HG02885 (cell line): ENCODE data around the gene ARHGAP23.
"Not testable (repeated sequence)": the region's sequence is repeated elsewhere in the genome, so short reads cannot be mapped to it uniquely, and the experiment has no call there.

ENCODE experiments used
- ATAC-seq: cut with Tn5 transposase; IDR thresholded peaks from one replicate; pipeline ENCODE4 v1.9.1; 2021; ENCODE audit warnings: mild to moderate bottlenecking; ENCODE audit not compliant: unreplicated experiment, poor library complexity

Gene ARHGAP23

DNA sequence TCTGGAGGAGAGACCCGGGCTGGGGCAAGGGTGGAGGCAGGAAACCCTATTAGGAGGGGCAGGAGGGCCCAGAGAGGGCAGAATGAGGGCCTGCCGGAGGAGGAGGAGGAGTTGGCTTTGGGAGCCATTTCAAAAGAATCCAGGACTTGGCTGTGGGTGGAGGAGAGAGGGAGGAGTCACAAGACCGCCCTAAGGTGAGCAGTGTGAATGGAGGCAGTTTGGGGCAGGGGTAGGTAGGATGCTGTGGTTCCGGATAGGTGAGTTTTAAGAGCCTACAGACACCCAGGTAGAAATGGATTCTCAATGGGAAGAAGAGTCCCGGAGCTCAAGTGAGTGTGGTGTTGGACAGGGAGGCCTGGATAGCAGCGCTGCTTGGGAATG, 80.3 kb downstream of the ARHGAP23 start:
- ATAC-seq = no peak

- ATAC-seq = no peak
These were observed 80.9 kb downstream of the ARHGAP23 start for GRCh38 chr17:38508954-38509771.

- ATAC-seq = no peak
These were observed 81.6 kb downstream of the ARHGAP23 start for GRCh38 chr17:38509772-38510420.

- ATAC-seq = no peak
These were observed 82.3 kb downstream of the ARHGAP23 start for GRCh38 chr17:38510421-38511149.

DNA sequence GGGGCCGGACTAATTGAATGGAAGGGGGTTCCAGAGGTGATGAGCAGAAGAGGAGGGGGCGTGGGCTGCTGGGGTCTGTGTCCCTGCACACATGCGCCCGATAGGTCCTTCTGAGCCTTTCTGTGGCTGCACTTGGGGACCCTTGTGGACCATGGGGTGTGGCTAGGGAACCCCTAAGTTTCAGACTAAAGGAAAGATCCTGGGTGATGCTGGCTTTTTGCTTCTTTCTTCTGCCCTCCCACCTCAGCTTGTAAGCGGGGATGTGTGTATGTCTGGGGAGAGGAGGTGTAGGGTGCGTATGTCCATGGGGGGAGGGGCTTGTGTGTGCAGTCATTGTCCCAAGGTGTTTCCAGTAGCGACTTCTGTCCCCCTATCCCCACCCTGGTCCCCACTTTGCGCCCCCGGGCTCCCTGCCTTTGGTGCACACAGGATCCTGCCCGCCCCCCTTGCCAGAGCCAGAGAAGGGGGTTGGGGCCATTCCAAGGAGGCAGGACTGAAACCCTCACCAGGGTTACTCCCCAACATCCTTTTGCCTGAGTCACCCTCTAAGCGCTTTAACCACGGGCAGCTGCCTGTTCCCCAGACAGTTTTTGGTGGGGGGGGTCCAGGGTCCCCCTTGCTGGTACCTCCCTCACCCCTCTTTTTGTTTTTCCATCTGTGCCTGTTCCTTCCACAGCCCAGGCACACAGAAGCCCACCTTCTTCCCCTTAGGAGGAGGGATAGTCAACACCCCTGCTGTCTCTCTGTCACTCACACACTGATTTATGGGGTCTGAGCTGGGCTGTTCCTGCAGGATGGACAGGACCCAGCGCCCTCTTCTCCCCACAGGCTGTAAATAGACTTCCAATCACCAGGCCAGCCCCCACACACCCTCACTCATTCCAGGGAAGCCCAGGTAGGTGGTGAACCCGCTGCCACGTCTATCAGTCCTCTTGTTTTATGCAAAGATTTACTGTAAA, 83.2 kb downstream of the ARHGAP23 start:
- no peak for ATAC-seq

DNA sequence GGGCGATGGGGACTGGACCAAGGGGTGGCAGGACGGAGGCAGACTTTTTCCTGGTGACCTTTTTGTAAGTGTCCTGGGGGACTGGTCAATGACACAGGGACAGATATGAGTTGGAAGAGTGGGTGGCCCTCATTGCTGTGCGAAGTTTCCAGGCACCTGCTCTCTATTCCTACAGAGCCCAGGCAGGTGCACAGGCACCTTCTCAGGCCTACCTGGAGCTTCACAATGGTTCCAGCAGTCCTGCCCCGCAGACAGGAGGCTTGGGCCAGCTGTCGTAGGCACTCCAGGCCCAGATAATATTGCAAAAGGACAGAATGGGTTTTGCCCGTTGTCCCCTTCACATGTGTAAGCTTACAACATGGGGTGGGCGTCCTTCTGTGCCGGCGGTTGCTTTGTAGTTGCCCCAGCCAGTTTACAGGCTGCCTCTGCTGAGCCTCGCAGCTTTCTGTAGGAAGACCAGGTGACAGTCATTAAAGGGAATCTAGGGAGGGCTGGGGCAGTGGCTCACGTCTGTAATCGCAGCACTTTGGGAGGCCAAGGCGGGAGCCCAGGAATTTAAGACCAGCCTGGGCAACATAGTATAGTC, 84.3 kb downstream of the ARHGAP23 start:
- ATAC-seq = no peak

GRCh38 chr17:38526526-38526925, 98.3 kb downstream of the ARHGAP23 start:
- not testable (repeated sequence) for ATAC-seq

GRCh38 chr17:38528141-38528540, 99.9 kb downstream of the ARHGAP23 start:
- ATAC-seq = not testable (repeated sequence)

GRCh38 chr17:38530856-38531255, 102.6 kb downstream of the ARHGAP23 start:
- ATAC-seq = not testable (repeated sequence)

- not testable (repeated sequence) for ATAC-seq
These were observed 103.5 kb downstream of the ARHGAP23 start for GRCh38 chr17:38531761-38532160.

- ATAC-seq = no peak
These were observed 104.2 kb downstream of the ARHGAP23 start for GRCh38 chr17:38532451-38532850.

- ATAC-seq = no peak
These were observed 105.0 kb downstream of the ARHGAP23 start for GRCh38 chr17:38533241-38533640.

GRCh38 chr17:38533866-38534497, 105.7 kb downstream of the ARHGAP23 start:
- no peak for ATAC-seq

DNA sequence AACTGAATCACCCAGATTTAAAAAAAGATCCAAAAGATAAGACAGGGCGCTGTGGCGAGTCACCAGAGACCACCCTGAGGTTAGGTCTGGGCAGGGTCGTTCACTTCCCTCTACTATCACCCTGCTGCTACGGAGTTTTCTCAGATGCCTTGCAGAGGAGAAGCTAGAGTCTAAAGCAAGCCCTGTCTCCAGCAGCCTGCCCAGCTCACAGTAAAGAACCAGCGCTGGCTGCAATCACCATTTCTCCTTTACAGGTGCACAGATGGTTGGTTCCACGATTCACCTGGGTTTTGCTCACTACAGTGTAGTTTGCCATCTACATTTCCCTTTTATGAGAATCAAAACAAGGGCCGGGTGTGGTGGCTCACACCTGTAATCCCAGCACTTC, 106.2 kb downstream of the ARHGAP23 start:
- ATAC-seq = no peak

DNA sequence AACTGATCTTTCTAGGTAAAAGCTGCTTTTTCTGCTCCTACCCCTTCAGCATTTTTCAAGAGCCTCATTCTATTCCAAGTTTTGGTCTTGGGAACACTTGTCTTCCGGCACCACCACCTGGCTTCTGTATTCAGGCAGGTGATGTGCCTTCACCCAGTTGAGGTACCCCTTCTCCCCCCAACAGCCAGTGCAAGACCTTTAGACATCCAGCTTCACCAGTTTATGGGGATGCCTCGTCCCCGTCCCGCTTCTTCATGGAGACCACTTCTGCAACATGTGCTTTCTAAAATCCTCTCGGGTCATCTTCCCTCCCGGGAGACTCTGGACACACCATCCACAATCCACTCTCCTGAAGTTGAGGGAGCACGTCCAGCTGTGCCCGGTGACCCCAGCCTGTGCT, 107.6 kb downstream of the ARHGAP23 start:
- no peak for ATAC-seq

GRCh38 chr17:38536661-38537060, 108.4 kb downstream of the ARHGAP23 start:
- no peak for ATAC-seq

DNA sequence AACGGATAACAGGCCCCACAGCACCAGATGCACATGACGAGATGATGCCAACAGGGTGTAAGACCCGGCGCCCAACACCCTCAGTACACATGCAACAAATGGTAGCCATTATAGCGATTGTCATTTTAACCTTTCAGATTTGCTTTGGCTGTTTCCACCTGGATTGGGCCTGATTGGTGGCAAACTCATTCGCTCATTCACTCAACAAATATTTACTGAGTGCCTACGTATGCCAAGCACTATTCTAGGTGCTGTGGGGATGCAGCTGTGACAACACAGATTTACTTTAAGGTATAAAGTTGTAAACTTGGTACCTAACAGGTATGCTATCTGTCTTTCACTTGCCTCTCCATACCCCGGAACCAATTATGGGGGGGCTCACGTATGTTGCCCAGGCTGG, 110.6 kb downstream of the ARHGAP23 start:
- no peak for ATAC-seq

DNA sequence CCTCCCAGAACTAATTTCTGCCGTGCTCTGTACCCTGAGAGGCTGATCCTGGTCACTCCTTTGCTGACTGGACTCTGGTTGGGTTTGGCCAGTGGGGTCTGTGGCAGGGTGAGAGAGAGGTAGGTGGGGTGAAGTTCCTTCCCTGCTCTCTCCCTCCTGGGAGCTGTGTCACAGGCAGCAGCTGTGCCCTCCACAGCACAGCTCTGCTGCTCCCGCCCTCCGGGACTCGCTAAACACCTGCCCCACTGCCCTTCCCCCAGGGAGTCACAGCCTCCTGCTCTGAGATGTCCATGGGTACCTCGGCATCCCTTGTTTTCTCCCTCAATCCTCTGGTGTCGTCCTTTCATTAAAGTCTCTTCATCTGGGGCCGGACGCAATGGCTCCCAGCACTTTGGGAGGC, 111.1 kb downstream of the ARHGAP23 start:
- no peak for ATAC-seq

DNA sequence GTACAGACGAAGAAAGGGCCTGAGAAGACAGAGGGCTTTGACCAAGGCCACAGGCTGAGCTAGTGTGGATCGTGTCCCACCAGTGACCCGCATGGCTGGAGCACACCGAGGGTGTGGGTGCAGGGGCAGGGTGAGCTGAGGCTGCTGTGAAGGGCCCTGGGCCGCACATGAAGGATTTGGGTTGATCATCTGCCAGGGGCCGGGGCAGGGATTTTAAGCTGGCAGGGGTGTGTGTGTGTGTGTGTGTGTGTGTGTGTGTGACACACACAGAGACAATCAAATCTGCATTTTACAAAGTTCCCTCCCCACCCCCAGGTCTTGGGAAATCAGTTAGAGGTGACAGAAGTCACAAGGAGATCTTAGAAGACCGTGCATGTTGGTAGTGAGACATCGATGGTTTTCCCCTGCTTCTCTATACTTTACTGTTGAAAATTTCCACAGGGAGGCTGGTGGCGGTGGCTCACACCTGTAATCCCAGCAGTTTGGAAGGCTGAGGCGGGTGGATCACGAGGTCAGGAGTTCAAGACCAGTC, 112.3 kb downstream of the ARHGAP23 start:
- no peak for ATAC-seq
